Activated CD8-positive, alpha-beta memory T cell treated with anti-CD3 and anti-CD28 coated beads for 24 hours (primary cell): ENCODE data around the gene USP6NL.

Source experiments
- DNase-seq: peaks from one replicate; pipeline ENCODE4 v3.0.0-alpha.2; 2020

The USP6NL gene

GRCh38 chr10:11615396-11615795 lies 3.9 kb upstream of the USP6NL start:
- DNase-seq: no peak

GRCh38 chr10:11612021-11613001 lies 861 bp upstream of the USP6NL start:
- DNase-seq: no peak

GRCh38 chr10:11610826-11611247 lies 613 bp downstream of the USP6NL start:
- peak; percentile 72 for DNase-seq

- DNase-seq: no peak
Measured at GRCh38 chr10:11610166-11610825, 1.2 kb downstream of the USP6NL start.

- no peak for DNase-seq
Measured at GRCh38 chr10:11609492-11610093, 1.9 kb downstream of the USP6NL start.

- no peak for DNase-seq
Measured at GRCh38 chr10:11609052-11609451, 2.4 kb downstream of the USP6NL start.

- DNase-seq: no peak
Measured at GRCh38 chr10:11608159-11609013, 3.1 kb downstream of the USP6NL start.

- DNase-seq: no peak
Measured at GRCh38 chr10:11605807-11606408, 5.5 kb downstream of the USP6NL start.

GRCh38 chr10:11604865-11605650 lies 6.4 kb downstream of the USP6NL start:
- no peak for DNase-seq

GRCh38 chr10:11603741-11604140 lies 7.7 kb downstream of the USP6NL start:
- no peak for DNase-seq

- no peak for DNase-seq
Measured at GRCh38 chr10:11602919-11603523, 8.4 kb downstream of the USP6NL start.

- DNase-seq: no peak
Measured at GRCh38 chr10:11602358-11602757, 9.1 kb downstream of the USP6NL start.

- no peak for DNase-seq
Measured at GRCh38 chr10:11601670-11602069, 9.8 kb downstream of the USP6NL start.

- DNase-seq: no peak
Measured at GRCh38 chr10:11600280-11600679, 11.2 kb downstream of the USP6NL start.

GRCh38 chr10:11598712-11599397 lies 12.6 kb downstream of the USP6NL start:
- DNase-seq: no peak

- no peak for DNase-seq
Measured at GRCh38 chr10:11597470-11597869, 14.0 kb downstream of the USP6NL start.

- no peak for DNase-seq
Measured at GRCh38 chr10:11595395-11595692, 16.1 kb downstream of the USP6NL start.

GRCh38 chr10:11594589-11595394 lies 16.7 kb downstream of the USP6NL start:
- no peak for DNase-seq

- no peak for DNase-seq
Measured at GRCh38 chr10:11593612-11594011, 17.8 kb downstream of the USP6NL start.

GRCh38 chr10:11589738-11590137 lies 21.7 kb downstream of the USP6NL start:
- no peak for DNase-seq
